Measurements from ENCODE around the gene SLC45A3.

The SLC45A3 gene

DNA sequence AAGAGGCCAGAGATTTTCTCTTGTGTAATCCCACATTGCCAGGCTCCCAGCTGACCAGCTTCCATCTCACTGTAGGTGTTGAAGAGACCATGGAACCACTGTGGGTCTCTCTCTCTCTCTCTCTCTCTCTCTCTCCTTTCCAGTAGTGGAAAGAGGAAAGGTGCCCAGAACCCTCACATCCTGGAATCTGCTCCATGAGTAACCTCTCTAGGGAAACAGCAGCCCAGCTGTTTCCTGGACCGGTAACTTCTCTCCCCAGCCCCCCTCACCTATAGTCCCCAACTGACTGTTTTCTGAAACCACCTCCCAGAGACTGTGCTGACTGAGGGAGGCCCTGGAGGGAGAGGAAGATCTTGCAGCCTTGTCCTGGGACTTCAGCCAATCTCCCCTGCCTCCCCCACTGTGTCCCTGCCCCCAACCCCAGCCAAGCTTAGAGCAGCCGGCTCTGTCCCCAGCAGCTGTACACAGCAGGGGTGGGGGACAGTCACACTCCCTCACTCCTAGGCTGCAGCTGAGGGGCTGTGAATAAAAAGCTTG lies 20.6 kb upstream of the SLC45A3 start:
- DNase-seq = no peak

DNA sequence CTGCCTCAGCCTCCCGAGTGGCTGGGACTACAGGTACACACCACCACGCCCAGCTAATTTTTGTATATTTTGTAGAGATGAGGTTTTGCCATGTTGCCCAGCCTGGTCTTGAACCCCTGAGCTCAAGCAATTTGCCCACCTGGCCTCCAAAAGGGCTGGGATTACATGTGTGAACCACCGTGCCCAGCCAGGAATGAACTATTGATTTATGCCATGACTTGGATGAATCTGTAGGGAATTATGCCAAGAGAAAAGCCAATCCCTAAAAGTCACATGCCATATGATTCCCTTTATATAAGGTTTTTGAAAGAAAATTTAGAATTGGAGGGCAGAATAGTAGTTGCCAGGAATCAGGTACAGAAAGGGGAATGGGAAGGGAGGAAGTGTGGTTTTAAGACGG lies 19.1 kb upstream of the SLC45A3 start:
- no peak for DNase-seq

DNA sequence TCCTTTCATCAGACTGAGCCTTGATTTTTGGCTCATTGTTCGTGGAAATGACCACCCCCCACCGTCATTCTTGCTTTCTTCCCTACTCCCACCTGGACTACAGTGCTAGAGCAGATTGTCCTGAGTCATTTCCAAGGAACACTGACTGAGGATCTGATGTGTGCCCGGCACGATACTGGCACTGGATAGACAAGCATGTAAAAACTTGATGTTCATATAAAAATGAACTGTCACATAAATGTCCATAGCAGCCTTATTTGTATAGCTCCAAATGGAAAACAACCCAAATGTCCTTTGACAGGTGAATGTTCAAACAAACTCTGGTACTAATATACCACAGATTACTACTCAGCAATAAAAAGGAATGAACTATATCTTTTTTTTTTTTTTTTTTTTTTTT lies 18.6 kb upstream of the SLC45A3 start:
- no peak for DNase-seq

DNA sequence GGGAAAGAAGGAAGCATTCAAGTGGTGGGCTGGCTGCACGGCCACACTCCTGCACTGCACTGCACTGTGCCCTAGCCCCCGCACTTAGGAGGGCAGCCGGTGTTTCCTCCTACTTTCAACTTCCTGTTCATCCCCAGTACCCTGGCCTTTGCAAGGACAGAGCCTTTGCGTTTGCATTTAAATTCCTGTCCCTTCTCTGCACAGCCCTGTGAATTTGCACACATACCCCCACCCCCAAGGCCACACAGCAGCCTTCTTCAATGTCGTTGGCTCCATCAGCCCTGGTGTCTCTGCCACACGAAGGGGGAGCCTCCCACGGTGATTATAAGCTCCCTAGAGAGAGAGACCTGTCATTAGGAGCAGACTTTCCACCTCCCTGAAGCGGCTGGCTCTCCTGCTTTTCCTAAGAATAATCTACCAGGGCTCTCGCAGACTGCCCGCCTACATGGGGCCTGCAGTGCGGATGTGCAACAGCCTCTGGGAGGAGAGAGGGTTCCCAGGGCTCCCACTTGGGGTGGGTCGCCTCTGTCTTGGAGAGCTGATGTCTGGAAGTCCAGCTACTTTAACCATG lies 13.2 kb upstream of the SLC45A3 start:
- no peak for DNase-seq

DNA sequence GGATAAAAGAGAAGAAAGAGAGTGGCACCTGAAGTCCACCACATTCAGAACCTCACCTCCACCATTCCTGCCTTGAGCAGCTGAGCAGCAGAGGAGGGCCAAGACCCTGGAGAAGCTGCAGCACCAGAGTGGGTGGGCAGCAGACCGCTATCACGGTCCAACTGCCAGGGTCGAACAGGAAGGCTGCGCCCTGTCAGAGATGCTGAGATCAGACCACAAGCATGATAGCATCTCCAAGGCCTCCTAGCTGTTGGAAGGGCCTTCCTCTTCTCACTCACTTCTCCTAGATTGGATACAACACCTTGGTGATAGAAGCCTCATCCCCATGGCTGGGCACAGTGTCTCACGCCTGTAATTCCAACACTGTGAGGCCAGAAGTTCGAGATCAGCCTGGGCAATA lies 12.1 kb upstream of the SLC45A3 start:
- DNase-seq = no peak

DNA sequence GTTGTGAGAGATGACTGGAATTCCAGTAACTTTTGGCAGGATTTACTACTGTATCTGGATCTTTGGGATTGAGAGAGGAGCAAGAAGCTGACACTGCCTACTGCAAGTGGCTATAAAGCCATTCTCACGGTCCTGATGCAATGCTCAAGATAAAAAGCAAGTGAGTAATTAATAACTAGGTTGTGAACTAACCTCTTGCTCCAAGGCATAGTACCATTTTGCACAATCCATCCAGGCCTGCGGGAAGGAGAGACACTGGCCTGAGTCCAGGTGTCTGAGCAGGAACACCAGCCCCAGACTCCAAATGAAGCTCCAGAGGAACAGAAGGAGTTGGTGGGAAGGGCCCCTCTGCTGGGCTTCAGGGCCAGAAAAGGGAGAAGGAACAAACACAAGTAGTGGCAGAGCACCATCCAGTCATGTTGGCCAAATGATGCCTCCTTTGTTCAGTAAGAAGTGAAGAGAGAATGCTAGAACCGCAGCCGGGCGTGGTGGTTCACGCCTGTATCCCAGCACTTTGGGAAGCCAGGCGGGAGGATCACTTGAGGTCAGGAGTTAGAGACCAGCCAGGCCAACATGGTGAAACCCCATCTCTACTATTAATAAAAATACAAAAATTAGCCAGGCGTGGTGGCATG lies 9.9 kb upstream of the SLC45A3 start:
- DNase-seq = no peak

DNA sequence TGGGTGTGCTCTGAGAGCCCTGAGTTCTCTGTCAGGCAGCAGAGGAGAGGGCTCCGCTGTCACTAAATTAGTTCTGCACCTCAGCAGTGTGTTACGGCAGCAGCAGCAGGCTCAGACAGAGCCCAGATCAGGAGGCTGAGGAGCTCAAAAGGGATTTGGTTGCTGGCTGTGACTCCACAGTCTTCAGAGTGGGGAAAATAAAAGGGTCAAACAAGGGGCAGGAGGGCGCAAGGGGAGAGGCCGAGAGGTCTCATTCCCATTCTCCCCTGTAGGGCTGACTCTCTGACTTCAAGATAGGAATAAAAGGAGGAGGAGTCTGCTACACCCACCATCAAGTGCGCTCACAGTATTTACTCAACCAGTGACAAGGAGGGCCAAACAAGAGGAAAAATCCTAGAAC lies 9.2 kb upstream of the SLC45A3 start:
- DNase-seq = no peak

DNA sequence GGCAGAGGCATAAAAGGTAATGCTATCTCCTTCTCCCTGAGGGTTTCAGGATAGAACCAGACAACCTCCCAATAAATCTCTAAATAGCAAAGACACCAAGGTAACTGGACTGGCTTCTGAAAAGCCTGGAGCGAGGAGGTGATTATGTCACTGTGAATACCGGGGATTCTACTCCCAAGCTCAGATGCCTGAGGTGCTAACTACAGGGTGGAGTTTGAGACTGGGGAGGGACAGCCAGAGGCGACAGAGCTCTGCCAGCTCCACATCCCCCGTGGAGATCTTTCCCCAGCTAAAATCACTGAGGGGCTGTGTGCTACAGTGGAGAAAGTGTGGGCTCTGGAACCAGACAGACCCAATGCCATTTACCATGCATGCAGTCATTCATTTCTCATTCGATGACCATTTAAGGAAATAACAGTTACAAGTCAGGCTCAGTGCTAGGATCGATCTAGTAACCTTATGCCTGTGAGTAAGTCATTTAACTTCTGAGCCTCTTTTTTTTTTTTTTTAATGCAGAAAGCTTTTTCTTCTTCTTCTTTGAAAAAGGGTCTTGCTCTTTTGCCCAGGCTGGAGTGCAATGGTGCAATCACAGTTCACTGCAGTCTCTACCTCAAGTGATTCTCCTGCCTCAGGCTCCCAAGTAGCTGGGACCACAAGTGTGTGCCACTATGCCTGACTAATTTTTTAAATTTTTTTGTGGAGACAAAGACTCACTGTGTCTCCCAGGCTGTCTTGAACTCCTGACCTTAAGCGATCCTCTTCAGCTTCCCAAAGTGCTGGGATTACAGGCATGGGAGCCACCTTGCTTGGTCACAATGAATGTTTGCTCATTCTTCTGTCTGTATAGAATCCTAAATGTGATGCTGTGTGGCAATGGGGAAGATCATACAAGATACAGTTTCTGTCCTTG lies 8.1 kb upstream of the SLC45A3 start:
- DNase-seq = no peak

DNA sequence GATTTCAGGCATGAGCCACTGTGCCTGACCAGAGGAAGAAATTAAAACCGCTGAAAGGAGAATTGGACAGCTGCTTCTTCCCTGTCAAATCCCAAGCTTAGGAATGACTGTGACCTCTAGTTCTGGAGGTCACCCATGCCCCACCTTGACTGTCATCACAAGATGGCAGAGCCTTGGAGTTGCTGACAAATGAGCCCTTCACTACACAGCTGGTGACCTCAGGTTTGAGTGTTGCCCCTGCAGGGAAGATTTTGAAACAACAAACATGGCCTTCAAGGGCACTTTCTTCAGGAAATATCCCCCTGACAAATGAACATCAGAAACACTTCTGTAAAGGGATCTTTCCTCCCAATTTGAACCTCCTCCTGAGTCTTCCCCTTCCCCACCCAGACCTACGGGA lies 6.9 kb upstream of the SLC45A3 start:
- DNase-seq = no peak

DNA sequence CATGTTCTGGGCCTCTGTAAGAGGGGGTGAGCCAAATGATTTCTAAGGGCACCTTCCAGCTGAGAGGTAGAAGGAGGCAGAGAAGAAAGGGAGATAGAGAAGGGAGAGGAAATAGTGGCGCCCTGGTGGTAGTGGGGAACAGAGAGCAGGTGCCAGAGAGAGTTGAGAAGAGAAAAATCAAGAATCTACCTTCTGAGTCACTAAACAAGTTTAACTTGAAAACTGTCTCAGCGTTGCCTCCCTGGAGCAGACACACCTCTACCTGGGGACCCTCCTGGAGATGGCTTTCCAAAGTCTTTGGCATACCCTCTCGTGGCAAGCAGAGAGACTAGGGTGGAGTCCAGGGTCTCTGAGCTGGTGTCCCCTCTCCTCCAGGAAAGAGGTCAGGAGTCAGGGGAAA lies 1.1 kb upstream of the SLC45A3 start:
- no peak for DNase-seq

DNA sequence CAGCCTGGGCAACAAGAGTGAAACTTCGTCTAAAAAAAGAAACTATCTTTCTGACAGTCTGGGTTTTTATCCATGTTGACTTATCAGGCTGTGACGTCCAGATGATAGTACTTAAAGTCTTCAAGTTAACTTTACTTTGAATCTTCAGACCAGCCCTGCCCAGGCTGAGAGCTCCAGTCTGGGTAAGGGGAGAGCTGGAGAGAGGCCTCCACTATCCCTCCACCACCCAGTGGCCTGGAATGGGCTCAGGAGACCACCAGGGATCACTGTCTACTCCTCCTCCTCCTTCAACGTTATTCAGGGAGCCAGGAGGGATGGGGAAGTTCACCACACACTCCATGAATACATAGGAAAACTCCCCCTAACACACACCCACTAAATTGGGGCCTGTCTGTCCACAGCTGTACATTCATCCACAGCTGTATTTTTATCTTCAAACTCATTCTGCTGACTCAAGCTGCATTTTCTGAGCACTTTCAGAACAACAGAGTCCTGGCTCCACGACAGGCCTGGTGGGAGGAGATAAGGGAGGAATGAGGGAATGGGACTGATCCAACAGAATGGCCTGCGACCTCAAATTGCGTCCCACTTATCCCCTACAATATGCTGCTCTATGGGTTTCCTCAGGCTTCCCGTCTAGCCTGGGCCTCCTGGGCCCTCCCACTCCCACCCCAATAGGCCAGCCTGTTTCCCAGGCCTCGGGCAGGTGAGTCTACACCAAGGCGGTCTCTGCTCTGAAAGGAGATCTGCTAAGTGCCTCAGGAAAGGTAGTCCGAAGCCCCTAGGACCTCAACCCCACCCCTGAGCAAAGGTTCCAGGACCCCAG lies 1.8 kb downstream of the SLC45A3 start:
- no peak for DNase-seq

DNA sequence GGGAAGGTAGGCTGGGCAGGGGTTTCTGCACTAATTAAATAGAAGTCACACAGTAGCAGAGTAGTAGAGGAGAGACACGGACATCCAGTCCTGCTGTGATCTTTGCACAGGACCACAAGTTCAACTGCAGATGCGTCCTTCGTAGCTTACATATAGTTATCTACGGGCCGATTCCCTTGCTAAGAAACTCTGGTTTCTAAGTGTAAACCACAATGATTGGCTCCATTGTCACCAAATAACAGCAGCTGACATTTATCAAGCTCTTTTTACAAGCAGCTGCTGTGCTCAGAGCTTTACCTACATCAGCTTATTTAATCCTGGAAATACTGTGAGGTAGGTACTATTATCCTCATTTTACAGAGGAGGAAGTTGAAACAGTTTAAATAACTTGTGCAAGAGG lies 3.1 kb downstream of the SLC45A3 start:
- DNase-seq = no peak

DNA sequence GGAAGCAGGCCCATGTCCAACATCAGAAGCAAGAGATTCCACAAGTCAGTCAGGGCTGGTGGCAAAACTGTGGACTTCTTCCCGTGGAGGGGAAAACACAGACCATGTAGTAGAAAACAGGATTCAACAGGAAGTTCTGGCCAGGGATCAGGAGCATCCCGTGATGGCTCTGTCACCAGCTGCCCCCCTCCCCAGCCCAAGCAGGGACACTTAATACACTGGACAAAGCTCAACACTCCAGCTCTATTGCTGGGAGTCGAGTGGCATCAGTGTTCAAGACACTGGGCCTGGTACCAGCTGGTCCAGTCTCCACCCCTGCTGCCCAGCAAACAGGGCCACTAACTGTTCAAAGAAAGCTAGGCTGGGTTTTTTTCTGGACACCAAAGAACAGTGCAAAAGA lies 3.7 kb downstream of the SLC45A3 start:
- DNase-seq = no peak

DNA sequence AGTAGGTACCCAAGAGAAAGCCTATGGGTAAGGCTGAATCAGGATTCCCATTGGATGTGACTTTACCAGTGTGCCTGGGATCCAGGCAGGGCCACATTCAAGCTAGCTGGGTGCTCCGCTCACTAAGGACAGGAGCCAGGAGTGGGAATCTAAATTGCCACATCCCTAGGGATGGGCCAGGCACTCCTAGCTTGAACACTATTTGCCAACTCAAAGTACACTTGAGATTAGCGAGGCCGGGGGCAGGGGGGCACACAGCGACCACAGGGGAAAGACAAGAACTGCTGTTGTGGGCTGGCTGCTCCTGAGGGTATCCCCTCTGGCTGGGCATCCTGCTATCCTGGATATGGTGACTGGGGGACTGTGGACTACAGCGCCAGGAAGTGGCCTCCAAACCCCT lies 4.3 kb downstream of the SLC45A3 start:
- DNase-seq = no peak

DNA sequence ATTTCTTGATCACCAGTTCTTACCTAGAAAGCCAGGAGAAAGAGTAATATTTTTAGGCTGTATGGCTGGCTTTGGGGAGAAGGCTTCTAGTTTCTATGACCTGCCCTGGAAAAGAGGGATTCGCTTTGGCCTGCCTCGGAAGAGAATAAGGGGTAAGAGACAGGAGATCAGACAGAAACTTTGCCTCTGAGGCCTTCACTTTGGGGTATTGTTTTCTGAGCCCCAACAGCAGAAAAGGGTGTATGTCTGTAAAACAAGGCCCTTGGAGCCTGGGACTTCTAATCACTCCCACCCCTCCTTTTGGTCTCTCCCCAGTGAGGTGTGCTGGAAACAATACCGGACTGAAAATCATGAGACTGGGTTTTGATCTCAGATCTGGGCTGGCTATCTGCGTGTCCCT lies 5.1 kb downstream of the SLC45A3 start:
- no peak for DNase-seq

DNA sequence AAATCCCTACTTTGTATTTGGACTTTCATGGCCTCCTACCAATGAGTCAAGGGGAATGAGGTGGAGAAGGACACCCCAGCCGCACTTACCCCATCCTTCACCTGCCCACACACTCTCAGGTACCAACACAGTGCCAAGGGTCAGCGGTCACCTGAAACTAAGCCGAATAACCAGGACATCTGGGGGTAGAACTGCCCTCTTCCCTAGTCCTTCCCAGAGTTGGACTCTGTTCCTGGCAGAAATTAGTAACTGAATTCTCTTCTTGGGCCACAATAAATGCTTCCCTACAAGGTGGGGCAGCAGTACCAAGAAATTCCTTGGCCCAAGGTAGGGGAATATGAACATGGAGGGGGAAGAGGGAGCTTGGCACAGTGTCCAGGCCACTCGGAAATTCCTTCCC lies 7.3 kb downstream of the SLC45A3 start:
- no peak for DNase-seq

DNA sequence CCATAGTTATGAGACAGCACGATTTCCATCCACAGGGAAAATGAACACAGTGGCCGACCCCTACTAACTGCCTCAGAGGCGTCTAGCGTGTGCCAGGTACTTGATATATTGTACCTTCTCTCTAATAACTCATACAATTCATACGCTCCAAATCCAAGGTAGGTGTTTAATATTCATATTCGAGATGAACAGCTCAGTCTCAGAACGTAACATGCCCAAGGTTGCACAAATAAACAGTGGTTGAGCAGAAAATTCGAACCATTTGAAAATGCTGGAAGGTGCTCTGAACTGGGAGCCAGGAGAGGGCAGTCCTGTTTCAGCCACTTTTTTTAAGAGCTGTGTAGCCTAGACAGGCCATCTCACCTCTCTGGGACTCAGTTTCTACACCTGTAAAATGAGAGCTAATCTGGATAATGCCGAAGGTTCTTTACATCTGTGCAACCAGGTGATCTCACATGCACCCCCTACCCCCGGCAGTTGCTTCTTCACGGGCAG lies 7.9 kb downstream of the SLC45A3 start:
- no peak for DNase-seq

DNA sequence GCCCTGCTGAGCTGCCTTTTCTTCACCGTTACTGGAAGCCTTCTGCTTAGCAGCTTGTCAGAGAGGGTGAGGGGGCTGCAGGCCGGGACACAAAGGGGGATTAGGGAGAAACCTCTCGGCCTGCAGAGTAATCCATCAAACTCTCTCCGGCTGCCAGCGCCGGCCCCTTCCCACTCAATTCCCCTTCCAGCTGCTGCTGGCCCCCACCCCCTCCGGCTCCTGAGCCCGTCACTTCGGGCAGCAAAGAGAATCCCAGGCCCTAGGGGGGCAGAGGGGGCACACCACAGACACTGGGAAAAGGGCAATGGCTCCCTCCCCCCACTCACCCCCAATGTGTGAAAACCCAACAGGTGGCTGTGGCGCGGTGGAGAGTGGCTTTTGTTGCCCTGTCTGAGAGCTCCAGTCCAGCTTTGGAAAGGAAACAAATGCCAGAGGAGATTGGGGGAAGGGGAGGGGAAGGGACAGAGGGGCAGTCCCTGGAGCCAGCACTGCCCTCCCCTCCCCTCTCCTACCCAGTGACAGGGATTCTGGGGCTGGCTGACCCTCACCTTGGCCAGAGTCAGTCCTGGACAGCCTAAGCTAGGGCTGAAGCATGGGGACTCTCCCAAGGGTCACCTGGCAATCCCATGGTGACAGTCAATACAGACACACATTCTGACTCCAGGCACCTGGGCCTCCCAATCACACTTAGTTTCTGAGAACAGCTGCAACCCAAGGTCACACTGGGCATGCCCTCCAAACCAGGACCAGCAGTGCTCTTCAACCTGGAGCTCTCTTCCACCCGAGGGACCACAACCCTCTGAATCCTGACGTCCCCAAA lies 9.5 kb downstream of the SLC45A3 start:
- no peak for DNase-seq

DNA sequence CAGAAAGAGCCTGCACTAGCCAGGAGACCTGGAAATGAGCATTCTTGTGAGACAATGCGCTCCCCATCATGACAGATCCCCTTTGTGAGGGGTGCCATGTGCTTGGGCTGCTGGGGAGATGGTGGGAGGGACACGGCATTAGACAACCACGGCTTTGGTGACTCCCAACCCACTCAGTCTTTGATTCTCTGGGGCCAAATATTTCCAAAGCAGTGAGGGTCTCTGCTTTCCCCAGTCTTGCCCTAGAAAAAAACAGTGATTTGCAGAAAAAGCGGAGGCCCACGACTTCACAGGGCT lies 10.2 kb downstream of the SLC45A3 start:
- DNase-seq = no peak

DNA sequence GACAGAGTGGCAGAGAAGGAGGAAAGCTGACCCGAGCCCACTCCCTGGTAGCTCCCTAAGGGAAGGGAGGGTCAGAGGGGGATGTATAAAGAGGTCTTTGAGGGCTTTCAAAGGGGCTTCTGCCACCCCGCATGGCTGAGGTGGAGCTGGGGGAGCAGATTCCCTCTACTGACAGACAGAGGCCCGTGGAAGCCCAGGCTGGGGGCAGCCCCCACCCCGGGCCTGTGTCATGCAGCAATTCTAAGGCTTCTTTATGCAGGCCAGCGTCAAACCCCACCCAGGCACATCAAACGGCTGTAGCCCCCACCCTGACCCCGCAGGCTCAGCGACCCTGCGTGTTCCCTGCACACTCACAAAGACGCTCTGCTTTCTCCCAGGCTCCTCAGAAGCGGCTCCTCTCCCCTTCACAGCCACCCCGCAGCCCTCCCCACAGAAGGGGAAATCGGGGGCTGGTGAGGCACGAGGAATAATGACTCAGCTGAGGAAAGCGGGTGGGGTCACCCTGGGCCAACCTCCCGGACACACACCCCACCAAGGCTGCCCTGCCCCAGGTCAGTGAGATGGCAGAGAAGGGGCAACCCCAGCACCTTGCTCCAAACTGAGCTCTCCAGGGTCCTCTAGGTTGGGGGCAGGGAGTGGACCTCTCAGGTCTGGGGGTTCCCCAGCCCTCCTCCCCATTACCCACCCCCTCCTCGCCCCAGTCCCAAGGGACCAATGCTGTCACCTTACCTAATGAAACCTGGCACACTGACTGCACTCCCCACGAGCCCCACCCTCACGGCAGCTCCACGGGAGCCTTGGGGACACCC lies 10.8 kb downstream of the SLC45A3 start:
- no peak for DNase-seq

DNA sequence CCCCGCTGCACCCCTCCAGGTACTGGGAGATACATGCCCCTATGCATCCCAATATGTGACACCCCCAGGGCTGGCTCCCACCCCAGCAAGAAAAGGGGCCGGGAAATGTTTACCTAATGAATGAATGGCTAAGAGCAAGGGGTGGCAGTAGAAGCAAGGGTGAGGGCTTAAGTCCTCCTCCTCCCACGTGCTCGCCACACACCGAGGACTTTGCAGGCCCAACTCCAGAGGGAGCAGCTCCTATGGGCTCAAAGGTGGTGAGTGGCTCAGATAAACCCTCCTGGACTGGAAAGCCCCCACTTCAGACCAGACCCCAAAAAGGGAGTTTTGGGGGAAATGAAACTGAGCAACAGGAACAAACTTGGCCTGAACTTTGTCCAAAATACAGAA lies 11.4 kb downstream of the SLC45A3 start:
- no peak for DNase-seq

Data from SW 1271 (cell line).